Neuron (in vitro differentiated cells): ENCODE measurements around the gene GABRB1.
"Not testable (repeated sequence)": the region's sequence is repeated elsewhere in the genome, so short reads cannot be mapped to it uniquely, and the experiment has no call there.

Source experiments
- H2AFZ ChIP-seq: one replicate; pipeline ENCODE4 v1.6.1; 2013; ENCODE audit warnings: low read depth, mild to moderate bottlenecking, inconsistent platforms, low read length, moderate library complexity
- H3K27me3 ChIP-seq: one replicate; pipeline ENCODE4 v1.6.1; 2013; ENCODE audit warnings: low read length; ENCODE audit not compliant: insufficient read depth
- H3K36me3 ChIP-seq: one replicate; pipeline ENCODE4 v1.6.1; 2013; ENCODE audit warnings: low read length; ENCODE audit not compliant: insufficient read depth
- H3K4me1 ChIP-seq: one replicate; pipeline ENCODE4 v1.6.1; 2013; ENCODE audit warnings: low read length; ENCODE audit not compliant: insufficient read depth
- H3K4me3 ChIP-seq: 2 replicates; pipeline ENCODE4 v1.5.1; 2013; ENCODE audit warnings: mild to moderate bottlenecking, low read length, moderate library complexity
- H3K9me3 ChIP-seq: one replicate; pipeline ENCODE4 v1.6.1; 2013; ENCODE audit warnings: low read length

GABRB1 gene

DNA sequence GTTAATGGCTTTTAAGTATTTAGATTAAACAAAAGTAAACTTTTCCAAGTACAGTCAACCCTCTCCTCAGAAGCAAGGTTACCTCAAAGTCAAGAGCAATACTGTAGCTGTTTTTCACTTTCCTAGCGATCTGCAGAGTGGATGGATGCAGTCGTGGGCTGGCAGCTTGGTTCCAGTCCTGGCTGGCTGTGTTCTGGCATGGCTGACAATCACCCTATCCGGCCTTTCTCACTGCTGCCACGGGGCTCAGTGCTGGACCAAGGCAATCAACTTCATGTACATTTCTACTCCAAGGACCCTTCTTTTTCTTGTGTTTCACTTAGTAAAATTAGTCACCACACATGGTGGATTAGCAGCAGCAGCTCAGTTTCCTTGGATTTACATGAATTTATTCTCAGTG is 208.3 kb downstream of the GABRB1 start:
- no peaks in the 10 kb centered on the region for H3K4me1 ChIP-seq
- no peaks in the 10 kb centered on the region for H3K9me3 ChIP-seq
- H2AFZ ChIP-seq = no peak overlapping the region
- no peaks in the 10 kb centered on the region for H3K36me3 ChIP-seq
- no peak overlapping the region for H3K4me3 ChIP-seq
- no peaks in the 10 kb centered on the region for H3K27me3 ChIP-seq

- Histone ChIP-seq H3K27me3 (no peaks in the 10 kb centered on the region), H3K9me3 (no peaks in the 10 kb centered on the region), H3K4me1 (no peaks in the 10 kb centered on the region), H3K4me3 (no peak overlapping the region), H2AFZ (no peak overlapping the region), H3K36me3 (no peaks in the 10 kb centered on the region)
Measured at GRCh38 chr4:47251348-47252135, 220.2 kb downstream of the GABRB1 start.

DNA sequence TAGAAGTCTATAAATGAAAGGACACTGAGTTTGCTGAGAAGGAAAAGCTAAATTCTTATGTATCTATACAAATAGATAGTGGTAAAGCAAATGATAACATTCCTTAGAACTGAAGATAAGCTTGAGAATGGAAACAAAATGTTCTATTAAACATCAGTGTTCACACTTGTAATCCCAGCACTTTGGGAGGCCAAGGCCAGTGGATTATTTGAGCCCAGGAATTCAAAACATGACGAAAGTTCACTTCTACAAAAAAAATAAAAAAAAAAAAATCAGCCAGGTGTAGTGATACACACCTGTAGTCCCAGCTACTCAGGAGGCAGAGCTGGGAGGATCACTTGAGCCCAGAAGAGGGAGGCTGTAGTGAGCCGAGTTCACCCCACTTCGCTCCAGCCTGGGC is 232.4 kb downstream of the GABRB1 start:
- no peak overlapping the region for H2AFZ ChIP-seq
- H3K4me3 ChIP-seq = no peak overlapping the region
- no peaks in the 10 kb centered on the region for H3K9me3 ChIP-seq
- no peaks in the 10 kb centered on the region for H3K4me1 ChIP-seq
- H3K36me3 ChIP-seq = no peaks in the 10 kb centered on the region
- H3K27me3 ChIP-seq = no peaks in the 10 kb centered on the region

GRCh38 chr4:47270201-47270888 is 239.0 kb downstream of the GABRB1 start:
- no peaks in the 10 kb centered on the region for H3K9me3 ChIP-seq
- H3K27me3 ChIP-seq = no peaks in the 10 kb centered on the region
- no peaks in the 10 kb centered on the region for H3K36me3 ChIP-seq
- H3K4me1 ChIP-seq = no peaks in the 10 kb centered on the region
- H3K4me3 ChIP-seq = no peak overlapping the region
- H2AFZ ChIP-seq = no peak overlapping the region

DNA sequence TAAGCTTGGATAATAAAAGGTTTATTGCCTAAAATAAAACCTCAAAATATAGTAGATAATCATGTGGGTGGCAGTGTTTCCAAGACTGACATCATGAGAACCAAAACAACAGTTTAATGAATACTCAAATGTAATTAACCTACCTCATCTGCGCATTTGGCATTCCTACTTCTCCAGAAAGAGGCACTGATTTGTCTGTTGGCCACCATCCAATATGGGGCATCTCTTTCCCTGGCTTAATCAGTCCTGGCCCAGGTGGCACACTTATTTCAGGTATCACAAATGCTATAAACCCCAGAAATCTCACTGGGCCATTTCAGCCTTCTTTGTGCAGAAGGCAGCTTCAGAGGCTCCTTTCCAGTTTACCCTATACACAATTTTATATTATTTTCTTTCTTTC is 239.9 kb downstream of the GABRB1 start:
- Histone ChIP-seq H3K4me3 (no peak overlapping the region), H3K9me3 (no peaks in the 10 kb centered on the region), H3K36me3 (no peaks in the 10 kb centered on the region), H3K4me1 (no peaks in the 10 kb centered on the region), H2AFZ (no peak overlapping the region), H3K27me3 (no peaks in the 10 kb centered on the region)

DNA sequence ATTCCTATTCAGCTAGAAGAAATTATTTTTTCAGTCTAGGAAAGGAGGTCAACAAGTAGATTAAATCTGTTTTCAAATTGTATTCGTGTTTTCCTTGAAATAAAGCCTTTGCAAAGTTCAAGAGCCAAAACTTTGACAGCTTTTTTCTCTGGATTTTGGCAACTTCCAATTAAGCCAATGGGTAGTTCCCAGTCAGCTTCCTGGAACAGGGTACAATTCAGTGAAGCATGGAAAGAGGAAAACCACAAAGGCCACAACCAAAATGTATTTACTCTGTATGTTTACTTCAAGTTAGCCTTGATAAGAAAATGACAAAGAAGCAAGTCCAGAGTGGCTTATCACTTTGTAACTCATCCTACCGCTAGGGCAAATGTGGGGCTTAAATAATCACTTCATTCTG is 243.5 kb downstream of the GABRB1 start:
- Histone ChIP-seq H3K4me1 (no peaks in the 10 kb centered on the region), H3K36me3 (no peaks in the 10 kb centered on the region), H3K9me3 (no peaks in the 10 kb centered on the region), H3K4me3 (no peak overlapping the region), H2AFZ (no peak overlapping the region), H3K27me3 (no peaks in the 10 kb centered on the region)

DNA sequence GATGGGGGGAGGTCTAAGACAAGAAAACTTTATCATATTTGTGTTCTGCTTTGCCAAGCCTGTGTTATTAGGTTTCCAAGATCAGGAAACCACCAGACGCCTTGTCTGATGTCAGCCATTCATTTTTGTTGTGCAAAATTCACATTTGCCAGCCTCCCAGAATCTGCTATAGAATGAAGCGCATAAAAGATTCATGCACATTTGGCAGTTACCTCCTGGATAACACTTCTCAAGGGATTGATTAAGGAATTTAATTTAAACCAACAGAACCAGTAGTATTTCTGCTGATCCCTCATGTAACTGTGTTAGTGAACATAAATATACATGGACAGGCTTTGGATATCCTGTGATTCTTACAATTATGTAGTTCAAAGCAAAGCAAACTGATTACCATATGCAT is 244.2 kb downstream of the GABRB1 start:
- Histone ChIP-seq H3K27me3 (no peaks in the 10 kb centered on the region), H3K9me3 (no peaks in the 10 kb centered on the region), H2AFZ (no peak overlapping the region), H3K4me3 (no peak overlapping the region), H3K4me1 (no peaks in the 10 kb centered on the region), H3K36me3 (no peaks in the 10 kb centered on the region)

- Histone ChIP-seq H3K27me3 (no peaks in the 10 kb centered on the region), H3K4me3 (no peak overlapping the region), H2AFZ (no peak overlapping the region), H3K4me1 (no peaks in the 10 kb centered on the region), H3K9me3 (no peaks in the 10 kb centered on the region), H3K36me3 (no peaks in the 10 kb centered on the region)
Measured at GRCh38 chr4:47278631-47279030, 247.3 kb downstream of the GABRB1 start.

DNA sequence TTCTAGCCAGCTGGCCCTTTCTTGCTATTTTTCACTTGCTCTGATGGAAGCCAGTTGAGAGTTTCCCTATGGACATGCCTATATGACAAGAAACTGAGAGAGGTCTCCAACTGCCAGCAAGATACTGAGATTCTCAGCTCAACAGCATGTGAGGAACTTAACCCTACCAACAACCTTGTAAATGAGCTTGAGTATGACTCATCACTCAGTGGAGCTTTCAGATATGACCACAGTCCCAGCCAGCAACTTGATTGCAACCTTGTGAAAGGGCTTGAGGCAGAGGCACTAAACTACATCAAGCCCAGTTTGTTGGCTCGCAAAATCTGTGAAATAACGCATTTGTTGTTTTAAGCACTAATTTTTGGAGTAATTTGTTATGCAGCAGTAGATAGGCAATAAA is 256.4 kb downstream of the GABRB1 start:
- H3K4me1 ChIP-seq = no peaks in the 10 kb centered on the region
- no peaks in the 10 kb centered on the region for H3K9me3 ChIP-seq
- H3K4me3 ChIP-seq = no peak overlapping the region
- no peak overlapping the region for H2AFZ ChIP-seq
- no peaks in the 10 kb centered on the region for H3K27me3 ChIP-seq
- H3K36me3 ChIP-seq = no peaks in the 10 kb centered on the region

- H3K36me3 ChIP-seq = no peaks in the 10 kb centered on the region
- H2AFZ ChIP-seq = no peak overlapping the region
- no peaks in the 10 kb centered on the region for H3K4me1 ChIP-seq
- H3K9me3 ChIP-seq = no peaks in the 10 kb centered on the region
- no peaks in the 10 kb centered on the region for H3K27me3 ChIP-seq
- H3K4me3 ChIP-seq = no peak overlapping the region
Measured at GRCh38 chr4:47289805-47290204, 258.4 kb downstream of the GABRB1 start.

GRCh38 chr4:47290873-47291272 is 259.5 kb downstream of the GABRB1 start:
- not testable (repeated sequence) for H3K4me1 ChIP-seq, H2AFZ ChIP-seq, H3K27me3 ChIP-seq, H3K9me3 ChIP-seq, H3K36me3 ChIP-seq, H3K4me3 ChIP-seq

GRCh38 chr4:47309165-47309564 is 277.8 kb downstream of the GABRB1 start:
- Histone ChIP-seq H3K9me3 (no peaks in the 10 kb centered on the region), H3K4me3 (no peak overlapping the region), H3K36me3 (no peaks in the 10 kb centered on the region), H2AFZ (no peak overlapping the region), H3K4me1 (no peaks in the 10 kb centered on the region), H3K27me3 (no peaks in the 10 kb centered on the region)

GRCh38 chr4:47312170-47312569 is 280.8 kb downstream of the GABRB1 start:
- Histone ChIP-seq H3K9me3 (no peaks in the 10 kb centered on the region), H3K27me3 (no peaks in the 10 kb centered on the region), H3K4me3 (no peak overlapping the region), H3K4me1 (no peaks in the 10 kb centered on the region), H2AFZ (no peak overlapping the region), H3K36me3 (no peaks in the 10 kb centered on the region)

DNA sequence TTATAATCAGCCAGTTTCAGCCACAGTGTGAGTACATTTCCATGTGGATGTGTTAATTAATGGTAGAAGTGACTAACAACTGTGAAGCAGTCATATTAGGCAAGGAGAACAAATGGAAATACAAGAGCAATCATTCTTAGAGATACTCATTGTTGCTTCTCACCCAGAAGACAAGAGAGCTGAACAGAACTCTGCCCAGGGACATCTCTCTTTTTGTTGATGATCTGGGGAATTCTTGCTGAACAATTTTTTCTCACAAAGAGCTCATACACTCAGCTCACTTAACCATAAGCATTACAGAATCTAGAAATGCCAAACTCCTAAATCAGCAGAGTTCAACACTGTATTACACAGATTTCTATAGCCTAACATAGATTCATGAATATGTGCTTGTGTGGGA is 282.0 kb downstream of the GABRB1 start:
- H3K36me3 ChIP-seq = no peaks in the 10 kb centered on the region
- H3K4me3 ChIP-seq = no peak overlapping the region

More for the DNA sequence above, 282.0 kb downstream of the GABRB1 start:
- Histone ChIP-seq H3K9me3 (no peaks in the 10 kb centered on the region), H3K4me1 (no peaks in the 10 kb centered on the region), H3K27me3 (no peaks in the 10 kb centered on the region), H2AFZ (no peak overlapping the region)
